GM12892 (cell line): Measurements from ENCODE around the gene HEXB.

Experiments
- POLR2AphosphoS5 ChIP-seq: IDR thresholded peaks from 2 replicates; pipeline ENCODE4 v1.6.1; 2011; ENCODE audit warnings: low read depth, low read length, control low read depth
- TAF1 ChIP-seq: IDR thresholded peaks from 2 replicates; pipeline ENCODE4 v1.6.1; 2011; ENCODE audit warnings: low read depth, mild to moderate bottlenecking, control low read depth, low read length, borderline replicate concordance

GRCh38 chr5:74638970-74639806, 45.8 kb upstream of the HEXB start:
- 0 out of 2 replicates have a peak, but pooled peaks have one; percentile 21 for TF ChIP-seq POLR2AphosphoS5
- no peak for TF ChIP-seq TAF1
